H9 (cell line): ENCODE measurements around the gene MEGF10. TPM values are rescaled to one million over a fixed set of nuclear protein-coding genes. Genes with fewer than 3 reads are reported as not detected.

Experiments
- DNase-seq: peaks from one replicate; pipeline ENCODE4 v3.0.0-alpha.2; 2017
- H2AFZ ChIP-seq: one replicate; pipeline ENCODE4 v1.6.1; 2013; ENCODE audit warnings: mild to moderate bottlenecking, low read length, control low read depth, moderate library complexity
- H2AK5ac ChIP-seq: 2 replicates; pipeline ENCODE4 v1.6.1; 2013; ENCODE audit warnings: low read length, control low read depth, mixed read lengths; ENCODE audit not compliant: insufficient read length
- H2BK120ac ChIP-seq: one replicate; pipeline ENCODE4 v1.6.1; 2013; ENCODE audit warnings: low read depth, mild to moderate bottlenecking, low read length, control low read depth, inconsistent platforms; ENCODE audit not compliant: poor library complexity, severe bottlenecking
- H2BK12ac ChIP-seq: 2 replicates; pipeline ENCODE4 v1.6.1; 2013; ENCODE audit warnings: low read length, control low read depth, mixed read lengths, low read depth; ENCODE audit not compliant: insufficient read length
- H2BK15ac ChIP-seq: 2 replicates; pipeline ENCODE4 v1.6.1; 2013; ENCODE audit warnings: low read depth, low read length, control low read depth
- H2BK20ac ChIP-seq: one replicate; pipeline ENCODE4 v1.6.1; 2013; ENCODE audit warnings: low read depth, mild to moderate bottlenecking, low read length, control low read depth, inconsistent platforms; ENCODE audit not compliant: poor library complexity, severe bottlenecking
- H2BK5ac ChIP-seq: 2 replicates; pipeline ENCODE4 v1.6.1; 2013; ENCODE audit warnings: low read length, control low read depth, mixed read lengths; ENCODE audit not compliant: insufficient read length
- H3K14ac ChIP-seq: 2 replicates; pipeline ENCODE4 v1.6.1; 2013; ENCODE audit warnings: low read length, control low read depth; ENCODE audit not compliant: insufficient read depth
- H3K18ac ChIP-seq: 2 replicates; pipeline ENCODE4 v1.6.1; 2013; ENCODE audit warnings: low read depth, mild to moderate bottlenecking, mixed read lengths, low read length, control low read depth; ENCODE audit not compliant: insufficient read length
- H3K23ac ChIP-seq: 2 replicates; pipeline ENCODE4 v1.6.1; 2013; ENCODE audit warnings: low read length, control low read depth, mixed read lengths, low read depth; ENCODE audit not compliant: insufficient read length
- H3K23me2 ChIP-seq: 2 replicates; pipeline ENCODE4 v1.6.1; 2013; ENCODE audit warnings: low read depth, mild to moderate bottlenecking, mixed read lengths, low read length, control low read depth; ENCODE audit not compliant: insufficient read length, poor library complexity, severe bottlenecking
- H3K27ac ChIP-seq: 2 replicates; pipeline ENCODE4 v1.5.1; 2013; ENCODE audit warnings: low read length, control low read depth, mixed read lengths, low read depth; ENCODE audit not compliant: insufficient read length
- H3K27me3 ChIP-seq: 2 replicates; pipeline ENCODE4 v1.6.1; 2013; ENCODE audit warnings: low read length, control low read depth, inconsistent platforms; ENCODE audit not compliant: insufficient read depth
- H3K4ac ChIP-seq: 2 replicates; pipeline ENCODE4 v1.6.1; 2013; ENCODE audit warnings: low read depth, mild to moderate bottlenecking, control low read depth, inconsistent platforms, low read length, moderate library complexity
- H3K4me1 ChIP-seq: 2 replicates; pipeline ENCODE4 v1.6.1; 2013; ENCODE audit warnings: low read length, control low read depth, inconsistent platforms; ENCODE audit not compliant: insufficient read depth
- H3K4me2 ChIP-seq: 2 replicates; pipeline ENCODE4 v1.6.1; 2013; ENCODE audit warnings: low read length, control low read depth, mixed read lengths; ENCODE audit not compliant: insufficient read length, insufficient read depth
- H3K56ac ChIP-seq: 2 replicates; pipeline ENCODE4 v1.6.1; 2013; ENCODE audit warnings: low read depth, mild to moderate bottlenecking, mixed read lengths, low read length, control low read depth; ENCODE audit not compliant: insufficient read length
- H3K79me1 ChIP-seq: 2 replicates; pipeline ENCODE4 v1.6.1; 2013; ENCODE audit warnings: low read depth, mild to moderate bottlenecking, moderate library complexity, low read length, control low read depth, inconsistent platforms; ENCODE audit not compliant: insufficient read depth, poor library complexity, severe bottlenecking
- H3K79me2 ChIP-seq: 2 replicates; pipeline ENCODE4 v1.6.1; 2013; ENCODE audit warnings: low read length, control low read depth, inconsistent platforms; ENCODE audit not compliant: insufficient read depth
- H3K9ac ChIP-seq: 2 replicates; pipeline ENCODE4 v1.6.1; 2013; ENCODE audit warnings: low read length, control low read depth, mixed read lengths; ENCODE audit not compliant: insufficient read length; ENCODE audit errors: extremely low read depth
- H3K9me3 ChIP-seq: one replicate; pipeline ENCODE4 v1.6.1; 2013; ENCODE audit warnings: low read depth, low read length, inconsistent platforms; ENCODE audit not compliant: control insufficient read depth
- H3T11ph ChIP-seq: one replicate; pipeline ENCODE4 v1.6.1; 2013; ENCODE audit warnings: mild to moderate bottlenecking, low read length, control low read depth, inconsistent platforms
- H4K20me1 ChIP-seq: one replicate; pipeline ENCODE4 v1.6.1; 2013; ENCODE audit not compliant: control insufficient read depth, insufficient read length, insufficient read depth
- H4K5ac ChIP-seq: 2 replicates; pipeline ENCODE4 v1.6.1; 2013; ENCODE audit warnings: low read depth, mild to moderate bottlenecking, mixed read lengths, low read length, control low read depth; ENCODE audit not compliant: insufficient read length
- H4K8ac ChIP-seq: replicated peaks from 2 replicates; pipeline ENCODE4 v1.6.1; 2013; ENCODE audit warnings: low read length, control low read depth, mixed read lengths, low read depth; ENCODE audit not compliant: insufficient read length
- H4K91ac ChIP-seq: 2 replicates; pipeline ENCODE4 v1.6.1; 2013; ENCODE audit warnings: low read depth, mild to moderate bottlenecking, moderate library complexity, mixed read lengths, low read length, control low read depth; ENCODE audit not compliant: insufficient read length
- H3K27ac Mint-ChIP-seq, 3 experiments: 2 replicates in 2 of 3; 3 replicates in 1 of 3; pipeline ENCODE4 v1.8.0; 2020 to 2021; ENCODE audit warnings: mixed read lengths in 3 of 3, mild to moderate bottlenecking in 1 of 3, moderate library complexity in 1 of 3
- H3K27me3 Mint-ChIP-seq: 2 replicates; pipeline ENCODE4 v1.8.0; 2021; ENCODE audit warnings: low read depth, mild to moderate bottlenecking, moderate library complexity, mixed read lengths
- H3K36me3 Mint-ChIP-seq, 3 experiments: 2 replicates in 2 of 3; 3 replicates in 1 of 3; pipeline ENCODE4 v1.8.0; 2020 to 2021; ENCODE audit warnings: low read depth in 3 of 3, mixed read lengths in 3 of 3; ENCODE audit not compliant: insufficient read depth in 1 of 3
- H3K4me1 Mint-ChIP-seq, 2 experiments: 2 replicates each; pipeline ENCODE4 v1.8.0; 2020; ENCODE audit warnings: mixed read lengths in 2 of 2
- H3K4me3 Mint-ChIP-seq, 2 experiments: 2 replicates in 1 of 2; 3 replicates in 1 of 2; pipeline ENCODE4 v1.8.0; 2020 to 2021; ENCODE audit warnings: mild to moderate bottlenecking in 2 of 2, mixed read lengths in 2 of 2, moderate library complexity in 1 of 2
- H3K9me3 Mint-ChIP-seq, 2 experiments: 2 replicates in 1 of 2; 3 replicates in 1 of 2; pipeline ENCODE4 v1.8.0; 2020; ENCODE audit warnings: mild to moderate bottlenecking in 2 of 2, mixed read lengths in 2 of 2, moderate library complexity in 1 of 2
- CTCF ChIP-seq: fragments of 200-600 bp; sonication (generic); conservative IDR thresholded peaks from 3 replicates; pipeline ENCODE4 v1.8.0; 2021; ENCODE audit warnings: antibody characterized with exemption, mild to moderate bottlenecking
- WGBS: extraction: QIAGEN DNeasy Blood & Tissue Kit; methylation state at CpG from one replicate; pipeline ENCODE4 v1.1.7; 2013; ENCODE audit warnings: missing lambda C conversion rate, low lambda C conversion rate, mixed read lengths; ENCODE audit not compliant: insufficient read length; ENCODE audit errors: extremely low coverage; 5-methylcytosine and 5-hydroxymethylcytosine counted together
- total RNA-seq: library from RNA; stranded (reverse); gene quantifications from 2 replicates; pipeline ENCODE4 v1.2.1, GENCODE V29; 2021

Gene MEGF10
- total RNA-seq, 1 experiment from 2014 or later, result 36.5 TPM

- Histone ChIP-seq H4K5ac (no peak overlapping the region), H3K18ac (no peak overlapping the region), H2BK12ac (no peak overlapping the region), H3K4me1 (no peaks in the 10 kb centered on the region), H2BK20ac (no peak overlapping the region), H4K8ac (no peak overlapping the region), H3K27ac (no peak overlapping the region), H3K23ac (no peak overlapping the region), H2BK5ac (no peak overlapping the region), H3K23me2 (no peaks in the 10 kb centered on the region), H2AK5ac (no peak overlapping the region), H3K27me3 (no peaks in the 10 kb centered on the region), H3K79me1 (no peaks in the 10 kb centered on the region), H2BK120ac (no peak overlapping the region), H3K79me2 (no peaks in the 10 kb centered on the region), H4K20me1 (no peaks in the 10 kb centered on the region), H4K91ac (no peak overlapping the region), H3T11ph (no peak overlapping the region), H3K56ac (no peak overlapping the region), H3K9me3 (no peaks in the 10 kb centered on the region), H3K4me2 (no peak overlapping the region), H3K9ac (no peak overlapping the region), H2BK15ac (no peak overlapping the region), H2AFZ (no peak overlapping the region), H3K14ac (no peak overlapping the region), H3K4ac (no peak overlapping the region)
- Mint-ChIP-seq H3K9me3 (no peaks in the 10 kb centered on the region), H3K4me3 (no peak overlapping the region), H3K27ac (no peak overlapping the region), H3K4me1 (peaks cover 0 to 5% of the 10 kb centered on the region in 2 experiments; a peak in 1 of 4 replicates), H3K27me3 (no peaks in the 10 kb centered on the region), H3K36me3 (peaks cover 7 to 27% (median 20%) of the 10 kb centered on the region in 3 experiments)
- DNase-seq, result no peak
- no CpG with 5 or more reads among the region's 18 CpGs for WGBS
- no peak for TF ChIP-seq CTCF
These were observed 129.2 kb downstream of the MEGF10 start for GRCh38 chr5:127419683-127420257.
